HUDEP-2 (cell line): ENCODE results near the gene C1QTNF6.
"Not testable (repeated sequence)": the region's sequence is repeated elsewhere in the genome, so short reads cannot be mapped to it uniquely, and the experiment has no call there.

Experiments used
- DNase-seq, 76 experiments: peaks; one replicate each; lab custom pipeline; 2025; ENCODE audit not compliant: unreplicated experiment in 76 of 76; lab: John Stamatoyannopoulos, UW

Gene C1QTNF6

GRCh38 chr22:37179126-37179470 lies 8.9 kb downstream of the C1QTNF6 start:
- no peak for DNase-seq

GRCh38 chr22:37178350-37179125 lies 9.5 kb downstream of the C1QTNF6 start:
- DNase-seq = no peak

GRCh38 chr22:37177755-37178154 lies 10.3 kb downstream of the C1QTNF6 start:
- no peak for DNase-seq

- DNase-seq = no peak
Measured at GRCh38 chr22:37177221-37177620, 10.8 kb downstream of the C1QTNF6 start.

GRCh38 chr22:37176464-37177061 lies 11.5 kb downstream of the C1QTNF6 start:
- peak in 55 of 76 experiments; percentile 5 to 71 (median 41) for DNase-seq

- no peak for DNase-seq
Measured at GRCh38 chr22:37175414-37176281, 12.4 kb downstream of the C1QTNF6 start.

- no peak for DNase-seq
Measured at GRCh38 chr22:37174964-37175363, 13.1 kb downstream of the C1QTNF6 start.

- no peak for DNase-seq
Measured at GRCh38 chr22:37173709-37174108, 14.3 kb downstream of the C1QTNF6 start.

GRCh38 chr22:37172266-37173245 lies 15.5 kb downstream of the C1QTNF6 start:
- DNase-seq = no peak

- DNase-seq = no peak
Measured at GRCh38 chr22:37171662-37172061, 16.4 kb downstream of the C1QTNF6 start.

- not testable (repeated sequence) for DNase-seq
Measured at GRCh38 chr22:37170689-37171405, 17.2 kb downstream of the C1QTNF6 start.

GRCh38 chr22:37169947-37170688 lies 17.9 kb downstream of the C1QTNF6 start:
- peak in 1 of 76 experiments; percentile 9 for DNase-seq

GRCh38 chr22:37169406-37169805 lies 18.6 kb downstream of the C1QTNF6 start:
- DNase-seq = no peak

- no peak for DNase-seq
Measured at GRCh38 chr22:37167981-37168647, 19.9 kb downstream of the C1QTNF6 start.

- DNase-seq = no peak
Measured at GRCh38 chr22:37167176-37167980, 20.7 kb downstream of the C1QTNF6 start.

- peak in 63 of 76 experiments; percentile 9 to 79 (median 53) for DNase-seq
Measured at GRCh38 chr22:37166675-37167066, 21.4 kb downstream of the C1QTNF6 start.

GRCh38 chr22:37165940-37166674 lies 21.9 kb downstream of the C1QTNF6 start:
- no peak for DNase-seq
